Neural progenitor cell (in vitro differentiated cells): ENCODE data around the gene FAM185A. TPM values are rescaled to one million over a fixed set of nuclear protein-coding genes. Genes with fewer than 3 reads are reported as not detected.

Source experiments
- DNase-seq: peaks from one replicate; pipeline ENCODE4 v3.0.0-alpha.2; 2016; ENCODE audit warnings: low spot score
- H2AFZ ChIP-seq: fragments of 200-600 bp; sonication (generic); replicated peaks from 2 replicates; pipeline ENCODE4 v1.6.1; 2016; ENCODE audit warnings: antibody characterized with exemption
- H3F3A ChIP-seq: fragments of 200-600 bp; sonication (generic); 2 replicates; pipeline ENCODE4 v1.6.1; 2016; ENCODE audit warnings: antibody characterized with exemption, low read depth
- H3K27ac ChIP-seq: fragments of 200-600 bp; sonication (generic); 2 replicates; pipeline ENCODE4 v1.5.1; 2016; ENCODE audit warnings: mild to moderate bottlenecking
- H3K27me3 ChIP-seq: fragments of 200-600 bp; sonication (generic); 2 replicates; pipeline ENCODE4 v1.6.1; 2016; ENCODE audit warnings: mild to moderate bottlenecking, moderate library complexity
- H3K36me3 ChIP-seq: fragments of 200-600 bp; sonication (generic); 2 replicates; pipeline ENCODE4 v1.5.1; 2016
- H3K4me1 ChIP-seq: fragments of 200-600 bp; sonication (generic); 2 replicates; pipeline ENCODE4 v1.6.1; 2016; ENCODE audit warnings: mixed run types
- H3K4me2 ChIP-seq: fragments of 200-600 bp; sonication (generic); 2 replicates; pipeline ENCODE4 v1.6.1; 2016
- H3K4me3 ChIP-seq: fragments of 200-600 bp; sonication (generic); 2 replicates; pipeline ENCODE4 v1.5.1; 2016
- H3K79me2 ChIP-seq: fragments of 200-600 bp; sonication (generic); 2 replicates; pipeline ENCODE4 v1.6.1; 2016; ENCODE audit warnings: low read depth
- H3K9ac ChIP-seq: fragments of 200-600 bp; sonication (generic); 2 replicates; pipeline ENCODE4 v1.6.1; 2016
- H3K9me3 ChIP-seq: fragments of 200-600 bp; sonication (generic); 2 replicates; pipeline ENCODE4 v1.5.1; 2016; ENCODE audit warnings: low read depth
- H4K20me1 ChIP-seq: fragments of 200-600 bp; sonication (generic); 2 replicates; pipeline ENCODE4 v1.6.1; 2016; ENCODE audit warnings: low read depth
- H3K27ac Mint-ChIP-seq: 3 replicates; pipeline ENCODE4 v1.8.0; 2021; ENCODE audit warnings: mixed read lengths
- H3K27me3 Mint-ChIP-seq: 2 replicates; pipeline ENCODE4 v1.8.0; 2022; ENCODE audit warnings: low read depth, mild to moderate bottlenecking, inconsistent platforms, moderate library complexity, mixed read lengths; ENCODE audit not compliant: insufficient read depth
- H3K36me3 Mint-ChIP-seq: 3 replicates; pipeline ENCODE4 v1.8.0; 2021; ENCODE audit warnings: mixed read lengths
- H3K4me1 Mint-ChIP-seq: 3 replicates; pipeline ENCODE4 v1.8.0; 2021; ENCODE audit warnings: mixed read lengths
- H3K4me3 Mint-ChIP-seq: 3 replicates; pipeline ENCODE4 v1.8.0; 2021; ENCODE audit warnings: mild to moderate bottlenecking, moderate library complexity, mixed read lengths
- H3K9me3 Mint-ChIP-seq: 3 replicates; pipeline ENCODE4 v1.8.0; 2020; ENCODE audit warnings: mixed read lengths
- CTCF ChIP-seq: fragments of 200-600 bp; sonication (generic); IDR thresholded peaks from 2 replicates; pipeline ENCODE4 v1.5.1; 2017; ENCODE audit warnings: antibody characterized with exemption, mild to moderate bottlenecking
- EZH2 ChIP-seq: fragments of 200-600 bp; sonication (generic); IDR thresholded peaks from 2 replicates; pipeline ENCODE4 v1.6.1; 2017; ENCODE audit warnings: antibody characterized with exemption, mild to moderate bottlenecking, moderate library complexity
- EZH2phosphoT487 ChIP-seq: fragments of 200-600 bp; sonication (generic); IDR thresholded peaks from 2 replicates; pipeline ENCODE4 v1.6.1; 2017; ENCODE audit warnings: antibody characterized with exemption
- total RNA-seq: library from RNA; depleted of rRNA; stranded (reverse); fragments of >200 nt; gene quantifications from 2 replicates; pipeline ENCODE4 v1.2.3, GENCODE V29; 2015; ENCODE audit warnings: low replicate concordance

Gene FAM185A
- total RNA-seq, 1 donor from 2014 or later: 19.9 TPM

GRCh38 chr7:102819151-102819550, 70.4 kb downstream of the FAM185A start:
- Histone ChIP-seq H3K9ac (no peak overlapping the region), H3K4me3 (no peak overlapping the region), H3K9me3 (no peaks in the 10 kb centered on the region), H3K79me2 (no peaks in the 10 kb centered on the region), H3K4me1 (no peaks in the 10 kb centered on the region), H3K4me2 (no peak overlapping the region), H3K27me3 (no peaks in the 10 kb centered on the region), H3K27ac (no peak overlapping the region), H3K36me3 (no peaks in the 10 kb centered on the region), H3F3A (no peaks in the 10 kb centered on the region), H2AFZ (no peak overlapping the region), H4K20me1 (no peaks in the 10 kb centered on the region)
- no peak for DNase-seq
- Mint-ChIP-seq H3K4me3 (no peak overlapping the region), H3K27ac (no peak overlapping the region), H3K4me1 (no peaks in the 10 kb centered on the region), H3K9me3 (no peaks in the 10 kb centered on the region), H3K36me3 (peaks cover 7% of the 10 kb centered on the region), H3K27me3 (no peaks in the 10 kb centered on the region)
- TF ChIP-seq EZH2 (no peak), EZH2phosphoT487 (no peak), CTCF (no peak)

- Histone ChIP-seq H3K79me2 (no peaks in the 10 kb centered on the region), H4K20me1 (no peaks in the 10 kb centered on the region), H3K27me3 (no peaks in the 10 kb centered on the region), H3K9ac (no peak overlapping the region), H3K27ac (no peak overlapping the region), H3K4me3 (no peak overlapping the region), H3K36me3 (no peaks in the 10 kb centered on the region), H3K4me1 (no peaks in the 10 kb centered on the region), H3F3A (no peaks in the 10 kb centered on the region), H3K4me2 (no peak overlapping the region), H2AFZ (no peak overlapping the region), H3K9me3 (no peaks in the 10 kb centered on the region)
- DNase-seq: no peak
- Mint-ChIP-seq H3K27me3 (no peaks in the 10 kb centered on the region), H3K4me3 (no peak overlapping the region), H3K27ac (no peak overlapping the region), H3K4me1 (no peaks in the 10 kb centered on the region), H3K36me3 (peaks cover 10% of the 10 kb centered on the region), H3K9me3 (no peaks in the 10 kb centered on the region)
- TF ChIP-seq EZH2 (no peak), CTCF (no peak)
These were observed 73.4 kb downstream of the FAM185A start for GRCh38 chr7:102821994-102822747.

- Mint-ChIP-seq H3K4me1 (no peaks in the 10 kb centered on the region), H3K27ac (no peak overlapping the region), H3K4me3 (no peak overlapping the region), H3K9me3 (no peaks in the 10 kb centered on the region), H3K27me3 (no peaks in the 10 kb centered on the region), H3K36me3 (peaks cover 12% of the 10 kb centered on the region)
- no peaks in the 10 kb centered on the region for H3F3A ChIP-seq
- TF ChIP-seq EZH2 (no peak), CTCF (no peak), EZH2phosphoT487 (no peak)
- H3K4me3 ChIP-seq: no peak overlapping the region
- no peak overlapping the region for H3K9ac ChIP-seq
- DNase-seq: no peak
- H4K20me1 ChIP-seq: no peaks in the 10 kb centered on the region
- no peak overlapping the region for H3K27ac ChIP-seq
- no peak overlapping the region for H2AFZ ChIP-seq
- no peaks in the 10 kb centered on the region for H3K4me1 ChIP-seq
- H3K4me2 ChIP-seq: no peak overlapping the region
- no peaks in the 10 kb centered on the region for H3K9me3 ChIP-seq
- no peaks in the 10 kb centered on the region for H3K36me3 ChIP-seq
- H3K79me2 ChIP-seq: no peaks in the 10 kb centered on the region
- no peaks in the 10 kb centered on the region for H3K27me3 ChIP-seq
These were observed 74.8 kb downstream of the FAM185A start for GRCh38 chr7:102823390-102824119.
